Effector CD4-positive, alpha-beta T cell (primary cell): Measurements from ENCODE around the gene UBE2QL1.
"Not testable (repeated sequence)": the region's sequence is repeated elsewhere in the genome, so short reads cannot be mapped to it uniquely, and the experiment has no call there.

Experiments
- DNase-seq: peaks from one replicate; pipeline ENCODE4 v3.0.0-alpha.2; 2020

UBE2QL1 gene

DNA sequence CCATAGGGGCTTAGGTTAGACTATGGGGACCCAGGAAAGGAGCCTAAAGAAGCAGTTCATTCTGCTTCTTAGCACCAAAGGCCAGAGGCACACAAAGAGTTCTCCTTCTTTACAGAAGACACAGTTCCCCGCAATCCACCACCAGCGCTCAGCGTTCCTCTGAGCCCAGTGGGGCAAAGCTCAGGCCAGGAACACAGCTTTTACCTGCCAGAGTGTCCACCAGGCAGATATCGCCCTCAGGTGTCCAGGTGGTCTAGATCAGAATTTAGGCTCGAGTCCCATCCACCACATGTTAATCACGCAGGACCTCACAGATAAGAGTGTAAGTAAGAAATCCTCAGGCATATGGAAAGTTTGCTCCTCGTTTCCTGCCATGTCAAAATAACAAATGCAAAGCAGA, 53.0 kb downstream of the UBE2QL1 start:
- DNase-seq, result no peak

DNA sequence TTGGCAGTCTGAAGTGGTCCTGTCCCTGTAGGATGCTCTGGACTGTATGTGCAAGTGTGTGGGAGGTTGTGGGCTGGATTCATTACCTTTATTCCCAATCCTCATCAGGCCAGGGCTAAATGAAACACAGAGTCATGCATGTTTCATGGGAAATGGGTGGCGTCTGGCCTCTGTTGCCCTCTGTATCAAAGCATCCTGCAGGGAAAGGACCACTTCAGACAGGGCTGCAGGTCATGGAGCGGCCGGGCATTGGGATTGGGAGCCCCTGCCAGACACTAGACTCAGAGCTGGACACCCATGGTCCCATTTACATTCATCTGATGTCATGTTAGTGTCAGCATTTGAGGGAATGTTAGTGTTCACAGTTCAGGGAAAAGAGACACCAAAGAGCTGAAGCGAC, 53.8 kb downstream of the UBE2QL1 start:
- DNase-seq, result no peak

DNA sequence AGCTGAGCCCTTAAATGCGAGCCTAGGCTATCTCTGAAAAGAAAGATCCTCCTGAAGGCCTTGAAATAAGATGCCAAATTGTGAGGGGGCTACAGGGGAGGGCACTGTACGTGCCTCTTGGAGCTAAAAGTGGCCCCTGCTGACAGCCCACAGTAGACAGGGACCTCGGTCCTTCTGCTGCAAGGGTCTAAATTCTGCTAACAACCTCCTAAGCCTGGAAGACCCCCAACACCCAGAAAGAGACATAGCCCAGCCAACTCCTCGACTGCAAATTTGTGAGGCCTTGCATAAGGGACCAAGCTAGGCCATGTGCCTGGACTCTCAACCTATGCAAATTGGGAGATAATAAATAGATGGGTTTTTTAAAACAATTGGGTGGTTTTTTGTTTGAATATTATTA, 54.7 kb downstream of the UBE2QL1 start:
- DNase-seq, result no peak

DNA sequence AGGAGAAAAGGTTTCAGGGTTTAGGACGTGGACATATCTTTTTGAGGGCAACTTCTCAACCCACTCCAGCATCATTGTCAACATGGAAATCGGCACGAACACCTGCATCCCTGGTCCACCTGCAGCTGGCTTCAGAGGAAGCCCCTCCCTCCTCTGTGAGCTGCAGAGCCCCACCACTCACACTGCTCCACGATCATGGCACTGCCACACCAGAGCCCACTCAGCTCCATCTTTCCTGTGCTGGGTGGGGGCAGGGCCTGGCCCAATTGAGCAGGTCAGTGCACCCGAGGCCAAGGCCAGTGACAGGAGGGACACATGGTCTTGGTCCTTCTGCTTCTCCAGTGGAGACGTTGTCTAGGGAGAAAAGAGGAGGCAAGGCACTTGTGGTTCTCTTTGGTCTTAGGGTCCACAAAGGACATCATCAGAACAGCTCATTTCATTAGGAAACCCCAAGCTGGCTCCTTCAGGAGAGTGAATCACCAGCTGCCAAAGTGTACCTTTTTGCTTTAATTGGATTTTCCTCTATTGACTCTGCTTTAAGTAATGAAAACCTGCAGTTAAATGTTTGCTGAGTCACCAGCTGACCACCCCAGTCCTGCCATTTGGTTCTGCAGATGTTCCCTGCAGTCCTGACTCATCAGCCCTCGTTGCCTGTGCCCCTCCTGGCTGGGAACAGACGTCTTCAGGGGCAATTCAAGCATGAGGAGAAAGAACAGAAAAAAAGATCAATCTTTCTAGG, 56.2 kb downstream of the UBE2QL1 start:
- no peak for DNase-seq

DNA sequence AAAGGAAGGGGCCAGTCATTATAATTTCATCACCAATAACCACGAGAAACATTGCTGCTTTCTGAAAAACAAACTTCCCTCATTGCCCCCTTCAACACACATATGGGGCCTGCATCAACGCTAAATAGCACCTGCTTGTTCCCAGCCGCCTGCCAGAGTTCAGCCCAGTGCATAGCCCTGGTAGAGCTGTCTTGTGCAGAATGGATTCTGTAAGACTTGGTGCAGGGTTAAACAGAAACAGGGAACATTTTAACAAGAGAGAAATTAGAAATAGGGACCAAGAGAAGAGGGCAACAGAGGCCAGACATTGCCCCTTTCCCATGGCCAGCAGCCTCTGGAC, 56.7 kb downstream of the UBE2QL1 start:
- no peak for DNase-seq

DNA sequence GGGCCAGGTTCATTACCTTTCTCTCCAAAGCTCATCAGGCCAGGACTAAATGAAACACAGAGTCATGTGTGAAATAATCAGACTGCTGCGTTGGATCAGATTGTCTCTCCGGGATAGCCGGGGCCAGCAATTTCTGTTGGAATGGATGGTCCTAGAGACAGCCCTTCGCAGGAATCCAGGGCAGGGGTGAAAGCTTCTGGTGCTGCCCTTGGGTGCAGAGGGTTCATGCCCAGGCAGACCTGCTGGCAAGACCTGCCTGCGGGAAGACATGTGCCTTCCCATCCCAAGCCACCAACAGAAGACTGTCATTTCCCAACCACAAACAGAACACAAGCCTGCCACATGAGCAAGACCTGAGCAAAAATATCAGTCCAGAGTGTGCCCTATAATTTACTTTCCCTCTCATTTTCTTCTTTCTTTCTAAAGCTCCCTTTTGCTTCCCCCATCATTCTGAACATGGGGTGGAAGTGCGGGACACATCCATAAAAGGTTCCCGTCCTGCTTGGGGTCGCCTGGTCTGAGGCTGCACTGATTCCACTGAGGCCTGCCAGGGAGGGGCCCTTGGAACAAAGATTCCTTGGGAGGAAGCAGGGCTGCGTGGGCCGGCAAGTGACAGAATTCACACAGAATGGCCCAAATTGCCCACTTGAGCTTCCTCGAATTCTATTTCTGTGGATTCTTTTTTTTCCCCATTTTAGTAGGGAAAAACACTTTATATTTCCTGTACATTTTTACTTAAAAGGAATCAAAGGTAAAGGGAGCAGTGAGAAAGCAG, 57.3 kb downstream of the UBE2QL1 start:
- DNase-seq, result no peak

DNA sequence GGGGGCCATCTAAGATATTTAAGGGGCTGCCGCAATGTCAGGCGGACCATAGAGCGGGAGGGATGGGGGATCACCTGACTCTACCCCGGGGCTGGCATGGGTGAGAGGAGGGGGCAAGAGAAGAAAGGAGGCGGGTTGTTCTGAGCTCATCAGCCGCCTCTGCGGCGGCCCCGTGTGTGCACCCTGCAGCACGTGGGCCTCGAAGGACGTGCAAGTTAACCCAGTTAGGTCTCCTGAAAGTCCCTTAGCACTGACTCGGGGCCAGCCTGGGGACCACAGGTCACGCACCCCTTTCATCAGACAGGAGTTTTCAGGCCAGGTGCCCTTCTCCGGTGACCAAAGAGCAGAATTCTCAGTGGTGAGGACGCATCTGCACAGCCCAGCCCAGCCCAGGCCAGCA, 58.0 kb downstream of the UBE2QL1 start:
- DNase-seq, result no peak

DNA sequence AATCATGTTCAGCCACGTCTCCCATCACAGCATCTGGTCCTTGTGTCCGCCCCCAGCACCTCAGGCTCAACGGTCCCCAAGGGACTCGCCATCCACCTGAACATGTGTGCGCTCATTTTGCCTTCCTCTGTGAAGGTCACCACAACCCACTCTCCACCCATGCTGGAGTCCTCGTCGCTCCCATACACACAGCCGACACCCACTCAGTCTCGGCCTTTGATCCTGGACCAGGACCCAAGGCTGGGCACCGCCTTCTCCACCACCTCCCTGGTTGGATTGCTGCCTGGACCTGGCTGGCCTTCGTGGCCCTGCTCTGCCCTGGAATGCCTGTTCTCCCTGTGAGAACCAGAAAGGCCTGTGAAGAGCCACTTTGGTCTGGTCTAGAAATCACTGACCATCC, 60.3 kb downstream of the UBE2QL1 start:
- no peak for DNase-seq

DNA sequence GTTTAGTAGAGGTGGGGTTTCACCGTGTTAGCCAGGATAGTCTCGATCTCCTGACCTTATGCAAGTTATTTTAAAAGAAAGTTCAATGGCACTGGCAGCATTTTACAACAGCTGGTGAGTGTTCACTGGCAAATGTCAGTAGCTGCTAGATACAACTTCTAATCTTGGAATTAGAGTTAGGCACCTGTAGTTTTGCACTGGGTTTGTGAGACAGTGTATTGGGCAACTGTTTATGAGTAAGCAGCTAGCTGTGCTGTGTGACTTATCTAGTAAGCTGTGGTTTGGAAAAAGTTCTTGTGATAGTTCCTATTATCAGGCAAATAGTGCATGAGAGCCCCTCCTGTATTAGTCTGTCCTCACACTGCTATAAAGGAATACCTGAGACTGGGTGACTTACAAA, 61.5 kb downstream of the UBE2QL1 start:
- DNase-seq, result no peak

DNA sequence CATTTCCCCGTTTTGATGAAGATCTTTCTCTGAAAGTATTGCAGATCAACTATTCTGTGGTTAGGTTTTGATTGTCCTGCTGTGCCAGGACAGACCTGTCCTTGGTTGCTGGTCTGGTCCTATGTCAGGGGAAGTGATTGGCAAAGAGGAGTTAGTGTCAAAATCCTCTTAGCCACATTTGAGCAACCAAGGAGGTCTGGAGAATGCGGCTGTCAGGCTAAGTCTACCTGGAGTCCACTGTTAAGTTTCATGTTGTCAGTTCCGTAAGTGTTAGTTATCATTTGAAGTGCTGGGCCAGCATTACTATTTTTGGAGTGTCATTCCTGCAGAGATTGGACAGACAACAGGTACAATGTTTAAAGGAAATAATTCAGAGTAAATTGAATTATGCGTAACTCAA, 62.3 kb downstream of the UBE2QL1 start:
- DNase-seq, result no peak

DNA sequence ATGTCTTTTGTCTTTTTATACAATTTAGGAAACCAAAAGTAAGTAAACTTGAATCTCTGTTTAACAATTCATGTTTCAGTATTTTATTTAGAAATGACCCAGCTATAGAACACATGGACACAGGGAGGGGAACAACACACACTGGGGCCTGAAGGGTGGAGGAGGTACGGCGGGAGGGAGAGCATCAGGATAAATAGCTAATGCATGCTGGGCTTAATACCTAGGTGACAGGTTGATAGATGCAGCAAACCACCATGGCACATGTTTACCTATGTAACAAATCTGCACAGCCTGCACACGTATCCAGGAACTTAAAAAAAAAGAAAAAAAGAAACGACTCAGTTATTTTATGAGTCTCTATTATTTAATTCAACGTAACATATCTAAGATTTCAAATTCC, 67.2 kb downstream of the UBE2QL1 start:
- not testable (repeated sequence) for DNase-seq

DNA sequence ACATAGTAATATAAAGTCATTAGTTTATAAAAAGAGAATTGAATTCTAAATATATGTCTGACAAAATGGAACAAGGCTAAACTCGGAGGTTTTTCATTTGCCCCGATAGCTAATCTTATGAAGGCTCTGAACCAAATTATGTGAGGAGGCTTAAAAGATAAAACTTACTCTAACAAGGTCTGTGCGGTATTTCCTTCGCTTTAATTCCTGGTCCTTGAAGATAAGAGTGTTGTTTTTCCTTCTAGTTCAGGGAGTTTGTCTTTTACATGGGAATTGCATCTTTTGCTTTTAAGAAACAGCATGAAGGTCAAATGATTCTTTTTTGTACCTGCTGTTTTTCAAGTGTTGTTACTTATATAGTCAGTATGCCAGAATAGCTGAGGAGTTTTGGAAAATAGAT, 68.2 kb downstream of the UBE2QL1 start:
- DNase-seq, result no peak

DNA sequence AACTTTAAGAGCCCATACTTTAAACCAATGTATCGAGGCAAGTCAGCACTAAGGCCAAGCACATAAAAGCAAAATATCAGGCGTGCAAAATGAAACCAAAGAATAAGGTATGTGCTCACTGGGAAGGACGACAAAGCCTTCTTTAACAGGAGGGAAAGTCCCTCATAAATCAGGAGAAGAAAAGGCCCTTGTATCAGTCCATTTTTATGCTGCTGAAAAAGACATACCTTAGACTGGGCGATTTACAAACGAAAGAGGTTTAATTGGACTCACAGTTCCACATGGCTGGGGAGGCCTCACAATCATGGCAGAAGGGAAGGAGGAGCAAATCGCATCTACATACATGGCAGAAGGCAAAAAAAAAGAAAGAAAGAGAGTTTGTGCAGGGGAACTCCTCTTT, 68.9 kb downstream of the UBE2QL1 start:
- DNase-seq, result no peak

DNA sequence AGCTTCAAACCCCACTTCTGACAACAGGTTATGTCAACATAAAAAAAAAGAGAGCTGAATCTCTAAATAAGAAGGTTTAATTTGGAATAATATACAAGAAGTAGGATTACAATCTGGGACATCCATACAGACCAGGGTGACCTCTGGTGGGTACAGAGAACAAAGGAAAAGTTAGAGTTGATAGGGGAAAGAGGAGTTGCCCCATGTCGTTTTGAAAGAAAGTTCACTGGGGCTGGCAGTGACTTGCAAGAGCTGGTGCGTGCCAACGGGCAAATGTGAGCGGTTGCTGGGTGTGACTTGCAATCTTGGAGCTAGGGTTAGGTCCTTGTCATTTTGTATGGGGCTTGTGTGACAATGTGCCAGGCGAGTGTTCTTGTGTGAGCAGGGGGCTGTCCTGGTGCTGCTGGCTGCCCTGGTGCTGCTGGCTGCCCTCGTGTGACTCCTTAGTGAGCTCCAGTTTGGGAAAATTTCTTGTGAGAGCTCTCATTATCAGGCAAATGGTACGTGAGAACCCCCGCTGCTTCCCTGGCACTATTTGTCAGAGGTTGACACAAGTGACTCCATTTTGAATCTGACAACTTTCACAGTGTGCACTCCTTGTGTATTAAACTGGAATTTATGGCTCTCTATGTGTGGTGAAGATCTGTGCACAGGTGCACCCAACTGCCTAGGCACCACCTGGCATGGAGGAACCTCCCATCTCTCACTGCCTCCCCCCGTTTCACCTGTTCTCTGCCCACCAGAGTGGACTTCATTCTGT, 69.8 kb downstream of the UBE2QL1 start:
- no peak for DNase-seq

DNA sequence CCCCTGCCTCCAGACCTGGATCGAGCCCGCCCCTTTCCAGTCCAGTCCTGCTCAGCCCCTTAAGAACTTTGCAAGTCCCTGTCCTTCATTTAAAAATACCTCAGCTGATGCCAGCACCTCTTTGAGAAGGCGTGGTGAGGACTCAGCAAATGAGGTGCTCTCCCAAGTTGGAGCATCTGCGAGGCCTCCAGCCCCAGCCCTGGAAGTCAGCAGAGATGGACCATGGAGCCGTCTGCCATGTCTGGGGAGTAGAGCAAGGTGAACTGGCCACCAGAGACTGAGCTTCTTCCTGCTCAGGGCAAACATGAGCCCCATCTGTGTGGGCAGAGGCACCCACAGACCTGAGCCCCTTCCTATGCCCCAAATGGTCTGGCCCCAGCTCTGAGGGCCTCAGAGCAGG, 71.5 kb downstream of the UBE2QL1 start:
- no peak for DNase-seq

DNA sequence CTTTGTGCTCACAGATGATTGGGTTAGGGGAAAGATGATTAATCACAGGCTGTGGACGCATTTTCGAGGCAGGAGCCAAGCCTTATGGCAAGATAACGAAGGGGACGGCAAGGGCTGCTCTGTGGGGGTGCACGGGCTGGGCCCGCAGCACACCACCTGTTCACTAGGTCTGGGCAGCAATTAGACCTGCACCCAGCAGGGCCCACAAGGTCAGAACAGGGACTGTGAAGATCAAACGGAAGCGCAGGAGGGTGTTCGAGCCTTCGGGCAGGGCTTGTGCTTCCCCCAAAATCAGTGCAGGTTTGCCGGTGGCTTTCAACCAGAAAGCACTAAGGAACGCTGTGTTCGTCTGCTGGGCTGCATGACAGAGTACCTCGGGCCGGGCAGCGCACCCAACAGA, 73.7 kb downstream of the UBE2QL1 start:
- DNase-seq, result no peak

DNA sequence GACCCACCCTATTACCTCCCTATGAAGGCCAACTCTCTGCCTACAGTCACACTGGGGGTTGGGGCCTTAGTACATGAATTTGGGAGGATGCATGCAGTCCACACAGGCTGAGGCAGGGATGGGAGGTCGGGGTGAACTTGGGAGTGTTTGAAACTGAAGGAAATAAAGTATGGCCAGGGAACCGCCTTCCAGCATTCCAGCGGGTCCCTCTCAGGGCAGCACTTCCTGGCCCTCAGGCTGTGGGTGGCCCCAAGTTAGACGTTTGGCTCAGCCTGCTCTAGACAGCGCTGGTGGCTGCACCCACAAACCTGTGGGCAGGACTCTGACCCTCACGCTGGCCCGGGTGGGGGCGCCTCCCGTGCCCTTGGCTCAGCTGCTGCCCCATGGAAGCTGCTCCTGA, 74.3 kb downstream of the UBE2QL1 start:
- no peak for DNase-seq

DNA sequence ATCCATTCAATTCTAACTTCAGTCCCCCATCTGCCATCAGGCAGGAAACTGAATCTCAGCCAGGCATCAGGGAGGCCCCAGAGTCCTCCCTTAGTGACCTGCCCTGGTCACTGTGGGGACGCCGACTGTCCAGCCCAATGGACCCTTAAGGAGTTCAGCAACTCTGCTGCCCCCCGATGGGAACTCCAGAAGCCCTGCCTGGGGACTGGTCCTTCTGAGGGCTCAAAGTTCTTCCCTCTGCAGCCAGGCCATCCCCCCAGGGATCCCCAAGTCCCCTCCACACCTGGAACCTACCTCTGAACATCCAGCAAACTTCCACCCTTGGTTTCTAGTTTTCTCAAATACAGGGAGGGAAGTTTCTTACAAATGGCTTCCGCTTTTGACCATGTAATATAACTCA, 76.8 kb downstream of the UBE2QL1 start:
- no peak for DNase-seq

DNA sequence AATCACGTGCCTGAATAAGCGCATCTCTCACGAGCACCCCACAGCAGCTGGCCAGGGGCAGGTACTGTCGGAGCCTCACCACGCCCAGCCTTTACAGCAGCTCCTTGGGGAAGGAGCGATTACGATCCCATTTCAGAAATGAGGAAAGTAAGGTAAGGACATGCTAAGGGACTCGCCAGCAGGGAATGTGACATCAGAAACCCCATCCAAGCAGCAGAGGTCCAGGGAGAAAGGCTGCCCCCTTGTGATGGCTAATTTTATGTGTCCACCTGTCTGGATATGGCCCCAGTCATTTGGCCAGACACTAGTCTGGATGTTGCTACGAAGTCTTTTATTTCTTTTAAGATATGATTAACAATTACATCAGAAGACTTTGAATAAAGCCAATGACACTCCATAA, 77.3 kb downstream of the UBE2QL1 start:
- no peak for DNase-seq

DNA sequence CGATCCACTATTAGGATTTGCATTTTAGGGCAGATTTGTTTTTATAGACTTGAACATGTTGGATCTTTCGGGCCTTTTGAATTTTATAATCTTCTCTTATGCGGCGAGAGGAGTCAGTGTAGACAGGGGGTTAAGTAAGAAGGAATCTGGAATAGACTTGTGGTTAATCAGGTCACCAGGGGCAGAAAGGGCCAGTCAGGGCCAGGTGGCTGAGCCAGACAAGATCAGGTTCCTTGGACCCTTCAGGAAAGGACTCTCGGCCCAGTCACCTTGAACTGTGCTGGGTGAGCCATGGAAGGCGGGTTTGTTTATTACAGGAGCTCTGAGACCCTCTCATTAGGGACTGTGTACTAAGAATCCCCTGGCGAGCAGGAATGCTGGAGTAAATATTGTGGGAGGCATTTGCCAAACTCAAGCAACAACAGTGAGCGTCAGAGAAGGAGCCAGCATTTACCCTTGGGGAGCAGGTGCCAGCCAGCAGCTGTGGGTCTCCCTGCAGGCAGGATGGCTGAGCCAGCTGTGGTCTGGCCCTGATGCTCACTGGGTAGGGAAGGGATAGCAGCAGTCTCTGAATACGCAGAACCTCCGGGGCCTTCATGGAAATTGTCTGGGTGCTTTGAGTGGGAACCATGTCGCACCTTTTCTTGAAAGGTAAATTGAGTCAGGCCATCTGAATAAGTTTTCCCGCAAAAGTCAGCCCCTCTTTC, 79.2 kb downstream of the UBE2QL1 start:
- no peak for DNase-seq

DNA sequence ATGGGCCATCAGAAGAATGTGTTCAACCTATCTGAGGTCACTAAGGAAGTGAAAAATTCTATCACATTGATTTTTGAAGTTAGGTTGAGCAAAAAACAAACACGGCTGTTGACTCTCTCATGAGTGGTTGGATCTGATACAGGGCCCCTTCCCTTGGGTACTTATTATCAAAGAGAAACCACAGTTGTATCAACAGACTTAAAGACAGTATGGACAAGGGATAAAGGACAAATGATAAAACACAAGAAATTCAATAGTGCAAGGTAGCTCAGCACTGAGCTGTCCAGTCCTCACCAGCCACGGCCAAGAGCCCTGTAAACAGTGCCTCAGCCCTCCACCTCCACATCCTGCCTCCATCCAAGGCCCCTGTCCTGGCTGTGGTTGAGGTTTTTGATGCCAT, 86.9 kb downstream of the UBE2QL1 start:
- DNase-seq, result no peak

DNA sequence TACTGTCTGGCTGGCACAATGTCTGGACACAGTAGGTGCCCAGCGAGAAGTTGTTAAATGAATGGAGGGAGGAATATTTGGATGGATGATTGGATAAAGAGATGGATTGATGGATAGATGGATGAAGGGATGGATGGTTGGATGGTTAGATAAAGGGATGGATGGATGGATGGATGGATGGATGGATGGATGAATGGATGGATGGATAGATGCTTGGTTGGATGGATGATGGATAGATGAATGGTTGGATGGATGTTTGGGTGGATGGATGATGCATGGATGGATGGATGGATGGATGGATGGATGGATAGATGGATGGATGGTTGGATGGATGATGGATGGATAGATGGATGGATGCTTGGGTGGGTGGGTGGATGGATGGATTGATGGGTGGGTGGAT, 90.4 kb downstream of the UBE2QL1 start:
- DNase-seq, result no peak

DNA sequence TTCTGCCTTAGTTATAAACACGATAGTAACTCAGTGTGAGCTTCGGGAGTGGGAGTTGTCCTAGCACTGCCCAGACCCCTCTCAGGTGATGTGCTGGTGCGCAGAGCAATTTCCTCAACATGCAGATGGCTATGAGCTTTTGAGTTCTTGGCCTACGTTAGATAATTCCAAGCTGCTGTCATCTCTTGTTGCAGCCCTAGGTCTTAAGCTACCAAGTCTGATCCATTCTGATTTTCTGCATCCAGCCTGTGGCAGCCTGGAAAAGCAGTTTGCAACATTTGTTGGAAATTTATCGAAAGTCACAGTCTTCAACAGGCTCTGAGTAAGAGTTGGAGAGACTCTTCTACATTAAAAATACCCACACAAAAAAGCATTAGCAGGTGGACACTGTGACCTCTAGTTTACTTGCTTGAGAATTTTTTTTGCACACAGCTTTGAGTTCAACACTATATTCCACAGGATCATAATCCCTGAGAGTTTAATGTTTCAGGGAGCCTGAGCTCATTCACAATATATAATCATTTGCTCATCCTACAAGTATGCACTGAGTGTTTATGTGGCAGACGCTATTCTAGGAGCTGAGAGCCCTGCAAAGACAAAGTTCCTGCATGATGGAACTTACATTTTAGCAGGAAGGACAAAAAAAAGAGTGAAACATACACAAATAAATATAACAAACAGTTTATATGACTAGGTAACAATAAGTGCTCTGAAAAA, 91.6 kb downstream of the UBE2QL1 start:
- no peak for DNase-seq
